ENCODE results near the gene NKX2-4. TPM values are rescaled to one million over a fixed set of nuclear protein-coding genes. Genes with fewer than 3 reads are reported as not detected.
"Not testable (repeated sequence)": the region's sequence is repeated elsewhere in the genome, so short reads cannot be mapped to it uniquely, and the experiment has no call there.

Gene NKX2-4
- total RNA-seq, 1 donor = not detected

GRCh38 chr20:21372016-21372415, 25.3 kb downstream of the NKX2-4 start:
- Histone ChIP-seq H3K4me3 (ENCODE audit: insufficient read depth, low read length) (no peak overlapping the region), H3K4me1 (ENCODE audit: insufficient read depth, low read length) (no peaks in the 10 kb centered on the region), H3K79me2 (ENCODE audit: insufficient read depth, low read length) (peaks cover 42% of the 10 kb centered on the region), H3K4me2 (ENCODE audit: insufficient read depth, low read length) (no peak overlapping the region), H3K27ac (ENCODE audit: low read depth, low read length) (no peak overlapping the region), H2AFZ (ENCODE audit: low read length) (no peak overlapping the region), H3K27me3 (ENCODE audit: insufficient read depth, low read length) (no peaks in the 10 kb centered on the region), H3K36me3 (ENCODE audit: insufficient read depth, low read length) (peaks cover 12% of the 10 kb centered on the region), H3K9me3 (ENCODE audit: low read depth, low read length) (no peaks in the 10 kb centered on the region), H4K20me1 (ENCODE audit: insufficient read depth, low read length) (peaks cover 6% of the 10 kb centered on the region)
- TF ChIP-seq CTCF (IDR thresholded peaks at IDR 0.05; ENCODE audit: extremely low read depth, low read depth, low read length) = no peak
- no peak for DNase-seq (ENCODE audit: insufficient read length, low spot score, missing footprints)

- peaks cover 37% of the 10 kb centered on the region for H3K79me2 ChIP-seq (ENCODE audit: insufficient read depth, low read length)
- no peak for TF ChIP-seq CTCF (IDR thresholded peaks at IDR 0.05; ENCODE audit: extremely low read depth, low read depth, low read length)
- peaks cover 20% of the 10 kb centered on the region for H3K36me3 ChIP-seq (ENCODE audit: insufficient read depth, low read length)
- no peak for DNase-seq (ENCODE audit: insufficient read length, low spot score, missing footprints)
- H3K27me3 ChIP-seq (ENCODE audit: insufficient read depth, low read length) = no peaks in the 10 kb centered on the region
- no peaks in the 10 kb centered on the region for H3K4me1 ChIP-seq (ENCODE audit: insufficient read depth, low read length)
- peaks cover 3% of the 10 kb centered on the region for H4K20me1 ChIP-seq (ENCODE audit: insufficient read depth, low read length)
- H3K9me3 ChIP-seq (ENCODE audit: low read depth, low read length) = no peaks in the 10 kb centered on the region
- H3K4me2 ChIP-seq (ENCODE audit: insufficient read depth, low read length) = no peak overlapping the region
- no peak overlapping the region for H3K4me3 ChIP-seq (ENCODE audit: insufficient read depth, low read length)
- no peak overlapping the region for H3K27ac ChIP-seq (ENCODE audit: low read depth, low read length)
- H2AFZ ChIP-seq (ENCODE audit: low read length) = no peak overlapping the region
Measured at GRCh38 chr20:21371193-21371592, 26.1 kb downstream of the NKX2-4 start.

- H3K36me3 ChIP-seq (ENCODE audit: insufficient read depth, low read length) = peaks cover 36% of the 10 kb centered on the region
- no peak for TF ChIP-seq CTCF (IDR thresholded peaks at IDR 0.05; ENCODE audit: extremely low read depth, low read depth, low read length)
- H4K20me1 ChIP-seq (ENCODE audit: insufficient read depth, low read length) = peaks cover 3% of the 10 kb centered on the region
- no peak overlapping the region for H3K27ac ChIP-seq (ENCODE audit: low read depth, low read length)
- H2AFZ ChIP-seq (ENCODE audit: low read length) = no peak overlapping the region
- no peaks in the 10 kb centered on the region for H3K9me3 ChIP-seq (ENCODE audit: low read depth, low read length)
- DNase-seq (ENCODE audit: insufficient read length, low spot score, missing footprints) = no peak
- no peak overlapping the region for H3K4me3 ChIP-seq (ENCODE audit: insufficient read depth, low read length)
- no peak overlapping the region for H3K4me2 ChIP-seq (ENCODE audit: insufficient read depth, low read length)
- H3K27me3 ChIP-seq (ENCODE audit: insufficient read depth, low read length) = no peaks in the 10 kb centered on the region
- no peaks in the 10 kb centered on the region for H3K4me1 ChIP-seq (ENCODE audit: insufficient read depth, low read length)
- peaks cover 37% of the 10 kb centered on the region for H3K79me2 ChIP-seq (ENCODE audit: insufficient read depth, low read length)
Measured at GRCh38 chr20:21368791-21369190, 28.5 kb downstream of the NKX2-4 start.

GRCh38 chr20:21366273-21366672, 31.1 kb downstream of the NKX2-4 start:
- not testable (repeated sequence) for H3K4me2 ChIP-seq (ENCODE audit: insufficient read depth, low read length); H3K27me3 ChIP-seq (ENCODE audit: insufficient read depth, low read length); DNase-seq (ENCODE audit: insufficient read length, low spot score, missing footprints); H4K20me1 ChIP-seq (ENCODE audit: insufficient read depth, low read length); H3K9me3 ChIP-seq (ENCODE audit: low read depth, low read length); H3K4me3 ChIP-seq (ENCODE audit: insufficient read depth, low read length); H3K27ac ChIP-seq (ENCODE audit: low read depth, low read length); H3K4me1 ChIP-seq (ENCODE audit: insufficient read depth, low read length); H2AFZ ChIP-seq (ENCODE audit: low read length)
- Histone ChIP-seq H3K36me3 (ENCODE audit: insufficient read depth, low read length) (peaks cover 51% of the 10 kb centered on the region), H3K79me2 (ENCODE audit: insufficient read depth, low read length) (peaks cover 18% of the 10 kb centered on the region)

Measured in osteoblast (primary cell).